Suprapubic skin (tissue), 4 donors: ENCODE measurements around the gene SORCS2. TPM values are rescaled to one million over a fixed set of nuclear protein-coding genes. Genes with fewer than 3 reads are reported as not detected.

Source experiments
- DNase-seq, 2 donors: peaks; one replicate each; pipeline ENCODE4 v3.0.0-alpha.2; 2019; ENCODE audit warnings: low spot score in 2 of 2
- H3K27ac ChIP-seq: fragments of 200-600 bp; sonication (generic); one replicate; pipeline ENCODE4 v1.5.1; 2019
- H3K27me3 ChIP-seq: fragments of 200-600 bp; sonication (generic); one replicate; pipeline ENCODE4 v1.5.1; 2019
- H3K36me3 ChIP-seq: fragments of 200-600 bp; sonication (generic); one replicate; pipeline ENCODE4 v1.5.1; 2019
- H3K4me1 ChIP-seq: fragments of 200-600 bp; sonication (generic); one replicate; pipeline ENCODE4 v1.5.1; 2019
- H3K4me3 ChIP-seq: fragments of 200-600 bp; sonication (generic); one replicate; pipeline ENCODE4 v1.5.1; 2019; ENCODE audit warnings: mild to moderate bottlenecking
- H3K9me3 ChIP-seq: fragments of 200-600 bp; sonication (generic); one replicate; pipeline ENCODE4 v1.5.1; 2019
- CTCF ChIP-seq, 2 donors: fragments of 200-600 bp in 1 of 2; fragments of 450-650 bp in 1 of 2; sonication (generic) in 1 of 2; IDR thresholded peaks; one replicate each; pipeline ENCODE4 v1.5.1; 2016 to 2019; ENCODE audit warnings: antibody characterized with exemption in 2 of 2, mild to moderate bottlenecking in 1 of 2, moderate library complexity in 1 of 2
- EP300 ChIP-seq: sonication (generic); formaldehyde crosslinking; IDR thresholded peaks from one replicate; pipeline ENCODE4 v1.6.1; 2017; ENCODE audit warnings: antibody characterized with exemption
- POLR2A ChIP-seq, 2 donors: fragments of 450-650 bp; IDR thresholded peaks; one replicate each; pipeline ENCODE4 v1.6.1; 2017; ENCODE audit warnings: antibody characterized with exemption in 2 of 2, mild to moderate bottlenecking in 2 of 2, moderate library complexity in 2 of 2
- POLR2AphosphoS5 ChIP-seq, 3 donors: sonication (generic); formaldehyde crosslinking; IDR thresholded peaks; one replicate each; pipeline ENCODE4 v1.6.1; 2017; ENCODE audit warnings: antibody characterized with exemption in 3 of 3
- WGBS: methylation state at CpG from one replicate; pipeline ENCODE4 v1.1.5; 2018; 5-methylcytosine and 5-hydroxymethylcytosine counted together
- total RNA-seq, 4 donors: library from RNA; depleted of rRNA; stranded (reverse); fragments of >200 nt; gene quantifications; one replicate each; pipeline ENCODE4 v1.1.0, GENCODE V29; 2016

SORCS2 gene
- total RNA-seq, 4 donors from 2014 or later = 0.94 to 4.6 (median 1.3) TPM

- Histone ChIP-seq H3K9me3 (peaks cover 4% of the 10 kb centered on the region), H3K4me3 (no peak overlapping the region), H3K4me1 (no peaks in the 10 kb centered on the region), H3K36me3 (no peaks in the 10 kb centered on the region), H3K27me3 (no peaks in the 10 kb centered on the region), H3K27ac (no peak overlapping the region)
- DNase-seq = no peak
- no peak for TF ChIP-seq EP300
- TF ChIP-seq POLR2AphosphoS5 (IDR thresholded peaks at IDR 0.05) = no peak
- no peak for TF ChIP-seq POLR2A (IDR thresholded peaks at IDR 0.05)
- TF ChIP-seq CTCF (IDR thresholded peaks at IDR 0.05) = no peak
- 93% methylated on average over 16 of the region's 18 CpGs for WGBS
These were observed 156.9 kb downstream of the SORCS2 start for GRCh38 chr4:7348946-7349900.

- H3K4me1 ChIP-seq = no peaks in the 10 kb centered on the region
- H3K36me3 ChIP-seq = no peaks in the 10 kb centered on the region
- H3K4me3 ChIP-seq = no peak overlapping the region
- no peak for DNase-seq
- WGBS = 80% methylated on average over 1 of the region's 6 CpGs
- peaks cover 4% of the 10 kb centered on the region for H3K9me3 ChIP-seq
- TF ChIP-seq CTCF (IDR thresholded peaks at IDR 0.05) (no peak), POLR2AphosphoS5 (IDR thresholded peaks at IDR 0.05) (no peak), EP300 (no peak), POLR2A (IDR thresholded peaks at IDR 0.05) (no peak)
- no peak overlapping the region for H3K27ac ChIP-seq
- no peaks in the 10 kb centered on the region for H3K27me3 ChIP-seq
These were observed 158.1 kb downstream of the SORCS2 start for GRCh38 chr4:7350396-7350795.

GRCh38 chr4:7351014-7351413, 158.7 kb downstream of the SORCS2 start:
- Histone ChIP-seq H3K36me3 (no peaks in the 10 kb centered on the region), H3K4me1 (no peaks in the 10 kb centered on the region), H3K9me3 (peaks cover 4% of the 10 kb centered on the region), H3K27ac (no peak overlapping the region), H3K4me3 (no peak overlapping the region), H3K27me3 (no peaks in the 10 kb centered on the region)
- DNase-seq = no peak
- 84% methylated on average over 12 of the region's 12 CpGs for WGBS
- TF ChIP-seq CTCF (IDR thresholded peaks at IDR 0.05) = no peak
- TF ChIP-seq EP300 = no peak
- TF ChIP-seq POLR2AphosphoS5 (IDR thresholded peaks at IDR 0.05) = no peak
- TF ChIP-seq POLR2A (IDR thresholded peaks at IDR 0.05) = no peak

GRCh38 chr4:7352486-7352885, 160.1 kb downstream of the SORCS2 start:
- Histone ChIP-seq H3K27me3 (no peaks in the 10 kb centered on the region), H3K9me3 (no peaks in the 10 kb centered on the region), H3K27ac (no peak overlapping the region), H3K4me3 (no peak overlapping the region), H3K36me3 (no peaks in the 10 kb centered on the region), H3K4me1 (no peaks in the 10 kb centered on the region)
- DNase-seq = no peak
- no peak for TF ChIP-seq POLR2A (IDR thresholded peaks at IDR 0.05)
- no peak for TF ChIP-seq EP300
- TF ChIP-seq CTCF (IDR thresholded peaks at IDR 0.05) = no peak
- TF ChIP-seq POLR2AphosphoS5 (IDR thresholded peaks at IDR 0.05) = no peak
- 80% methylated on average over 3 of the region's 6 CpGs for WGBS

GRCh38 chr4:7353046-7353790, 160.9 kb downstream of the SORCS2 start:
- no peaks in the 10 kb centered on the region for H3K9me3 ChIP-seq
- H3K27me3 ChIP-seq = no peaks in the 10 kb centered on the region
- 71% methylated on average over 1 of the region's 7 CpGs for WGBS

More at GRCh38 chr4:7353046-7353790, 160.9 kb downstream of the SORCS2 start:
- TF ChIP-seq POLR2AphosphoS5 (IDR thresholded peaks at IDR 0.05) = no peak
- TF ChIP-seq EP300 = no peak
- TF ChIP-seq POLR2A (IDR thresholded peaks at IDR 0.05) = no peak
- no peak for TF ChIP-seq CTCF (IDR thresholded peaks at IDR 0.05)
- DNase-seq = no peak
- Histone ChIP-seq H3K4me3 (no peak overlapping the region), H3K4me1 (no peaks in the 10 kb centered on the region), H3K36me3 (no peaks in the 10 kb centered on the region), H3K27ac (no peak overlapping the region)
